ENCODE results near the gene GNPTAB. TPM values are rescaled to one million over a fixed set of nuclear protein-coding genes. Genes with fewer than 3 reads are reported as not detected.
A peak's percentile ranks its signal among the peaks of the same experiment; 100 is the strongest.

Gene GNPTAB
- total and polyA plus RNA-seq, 2 of the 8 experiments (the other 6 are each of a cell fraction or from before 2014, with no cell fraction given), result 21.5 to 51.3 TPM

DNA sequence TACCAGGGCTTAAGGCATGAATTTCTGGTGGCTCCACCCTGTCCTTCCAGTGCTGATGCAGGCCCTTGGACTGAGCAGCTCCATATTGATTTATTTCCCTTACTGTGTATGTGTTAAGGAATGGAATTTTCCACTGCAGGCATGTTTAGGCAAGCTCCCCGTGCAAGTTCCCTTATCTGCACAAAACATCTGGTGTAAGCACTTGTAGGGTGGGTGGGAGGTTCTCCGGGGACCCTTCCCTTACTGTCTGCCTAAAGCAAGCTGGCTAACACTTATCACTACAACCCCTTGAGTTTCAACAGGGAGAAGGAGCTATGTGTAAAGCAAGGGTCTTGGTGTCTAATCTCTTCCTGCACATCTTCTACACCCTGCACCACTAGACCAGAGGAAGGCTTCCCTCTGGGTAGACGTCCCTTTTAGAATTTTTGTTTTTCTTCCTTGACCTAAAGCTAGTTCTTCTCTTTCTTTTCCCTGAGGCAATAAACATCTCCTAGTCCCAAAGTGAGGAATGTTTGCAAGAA is 24.7 kb upstream of the GNPTAB start:
- no peak overlapping the region for H3K4ac ChIP-seq (replicated peaks; ENCODE audit: insufficient read length, low read depth, low read length)
- no peak for DNase-seq (ENCODE audit: low read depth in 1 of 2, low spot score in 2 of 2)
- H3K56ac ChIP-seq (replicated peaks; ENCODE audit: insufficient read length, low read depth, low read length), result no peak overlapping the region
- 84% methylated on average over 3 of the region's 3 CpGs; no CpG with 5 or more reads in 1 of the 2 experiments for WGBS, 2 experiments (ENCODE audit: extremely low coverage in 1 of 2, insufficient coverage in 1 of 2, insufficient read length in 1 of 2, insufficient replicate concordance in 2 of 2, low coverage in 1 of 2, low lambda C conversion rate in 2 of 2, missing lambda C conversion rate in 1 of 2)
- H3K36me3 ChIP-seq (ENCODE audit: control insufficient read depth in 2 of 4, insufficient read depth in 4 of 4, low read length in 3 of 4), result no peaks in the 10 kb centered on the region
- no peak overlapping the region for H3K14ac ChIP-seq (ENCODE audit: insufficient read length)
- H3K4me3 ChIP-seq (ENCODE audit: extremely low read depth in 1 of 4, insufficient read depth in 2 of 4, low read depth in 3 of 4, low read length in 4 of 4), result no peak overlapping the region
- no peaks in the 10 kb centered on the region for H3K79me2 ChIP-seq (ENCODE audit: control insufficient read depth in 1 of 2, insufficient read depth in 2 of 2, low read length in 2 of 2)
- no peak overlapping the region for H2BK120ac ChIP-seq (replicated peaks; ENCODE audit: low read depth, low read length)
- TF ChIP-seq TBP (IDR thresholded peaks at IDR 0.05; ENCODE audit: low read depth, low read length), result no peak
- H2BK20ac ChIP-seq (ENCODE audit: low read length), result no peak overlapping the region
- H2BK15ac ChIP-seq (ENCODE audit: low read length), result no peak overlapping the region
- H2AK5ac ChIP-seq (ENCODE audit: low read depth, low read length), result no peak overlapping the region
- no peak overlapping the region for H4K5ac ChIP-seq (ENCODE audit: insufficient read length, low read depth, low read length)
- no peaks in the 10 kb centered on the region for H3K79me1 ChIP-seq (ENCODE audit: low read depth, low read length)
- H4K91ac ChIP-seq (replicated peaks; ENCODE audit: insufficient read length, low read length), result no peak overlapping the region
- CTCF ChIA-PET (ENCODE audit: partially characterized antibody), result interaction anchor here (0.6 to 2.0 kb wide), 8 partner anchors 9 to 82 kb away, joined by 3 to 10 read pairs (median 4); partner anchors contain the start of gene GNPTAB
- H2BK12ac ChIP-seq (ENCODE audit: low read depth, low read length), result no peak overlapping the region
- no peak for FAIRE-seq
- POLR2A ChIA-PET (ENCODE audit: partially characterized antibody), result interaction anchor here (0.8 kb wide), 1 partner anchor 59 kb away, joined by 3 read pairs; no protein-coding TSS in a partner anchor
- no peaks in the 10 kb centered on the region for H3K27me3 ChIP-seq (replicated peaks in 1 of 4; ENCODE audit: control insufficient read depth in 3 of 4, extremely low read depth in 1 of 4, insufficient read depth in 3 of 4, low read length in 3 of 4)
- no peak overlapping the region for H3K23ac ChIP-seq (ENCODE audit: insufficient read length)
- H3K18ac ChIP-seq (ENCODE audit: extremely low read depth, low read length), result no peak overlapping the region
- H3K4me1 ChIP-seq (replicated peaks in 1 of 4; ENCODE audit: control insufficient read depth in 3 of 4, insufficient read depth in 4 of 4, low read length in 3 of 4), result no peaks in the 10 kb centered on the region
- peak overlapping the region; percentile 94 for H2AFZ ChIP-seq (ENCODE audit: low read length)
- no peak overlapping the region for H2BK5ac ChIP-seq (ENCODE audit: low read depth, low read length)
- H4K20me1 ChIP-seq (replicated peaks in 1 of 2; ENCODE audit: control insufficient read depth in 1 of 2, insufficient read depth in 2 of 2, low read length in 2 of 2), result no peaks in the 10 kb centered on the region
- no peak overlapping the region for H3K4me2 ChIP-seq (ENCODE audit: insufficient read depth in 1 of 2, low read depth in 2 of 2, low read length in 2 of 2)
- H3K23me2 ChIP-seq (ENCODE audit: low read depth, low read length), result no peaks in the 10 kb centered on the region
- H4K8ac ChIP-seq (ENCODE audit: extremely low read depth, insufficient read depth, low read length), result no peak overlapping the region
- H3K9ac ChIP-seq (replicated peaks in 1 of 4; ENCODE audit: extremely low read depth in 1 of 4, low read depth in 3 of 4, low read length in 3 of 4), result no peak overlapping the region
- no peak overlapping the region for H3K27ac ChIP-seq (ENCODE audit: low read depth, low read length)
- H3K9me3 ChIP-seq (ENCODE audit: insufficient read depth in 2 of 2, low read depth in 1 of 2, low read length in 1 of 2), result no peaks in the 10 kb centered on the region
